HCT116 (cell line): ENCODE measurements around the gene OXCT2.

Experiments used
- ATF3 ChIP-seq: IDR thresholded peaks from 2 replicates; pipeline ENCODE4 v1.6.1; 2012
- CTCF ChIP-seq, 3 experiments: fragments of 200-600 bp in 1 of 3; sonication (generic) in 1 of 3; IDR thresholded peaks in 2 of 3; conservative IDR thresholded peaks in 1 of 3; 2 replicates each; pipeline ENCODE4 v1.5.1; 2012 to 2017; ENCODE audit warnings: low read depth in 2 of 3, low read length in 2 of 3, antibody characterized with exemption in 1 of 3, borderline replicate concordance in 1 of 3, control low read depth in 1 of 3, mild to moderate bottlenecking in 1 of 3, mixed read lengths in 1 of 3, mixed run types in 1 of 3, moderate library complexity in 1 of 3; ENCODE audit not compliant: insufficient read depth in 1 of 3
- EZH2 ChIP-seq: fragments of 200-600 bp; sonication (generic); IDR thresholded peaks from 2 replicates; pipeline ENCODE4 v1.6.1; 2017; ENCODE audit warnings: antibody characterized with exemption, mixed run types
- EZH2phosphoT487 ChIP-seq: fragments of 200-600 bp; IDR thresholded peaks from 2 replicates; pipeline ENCODE4 v1.6.1; 2018; ENCODE audit warnings: antibody characterized with exemption, borderline replicate concordance
- MAX ChIP-seq: IDR thresholded peaks from 2 replicates; pipeline ENCODE4 v1.6.1; 2012
- POLR2A ChIP-seq: IDR thresholded peaks from 2 replicates; pipeline ENCODE4 v1.7.0; 2011; ENCODE audit warnings: borderline replicate concordance; ENCODE audit not compliant: insufficient read depth, insufficient read length; ENCODE audit errors: extremely low read depth
- RAD21 ChIP-seq: IDR thresholded peaks from 2 replicates; pipeline ENCODE4 v1.6.1; 2012; ENCODE audit warnings: low read depth, mild to moderate bottlenecking
- SRF ChIP-seq: IDR thresholded peaks from 2 replicates; pipeline ENCODE4 v1.6.1; 2012; ENCODE audit warnings: low read depth
- TCF7L2 ChIP-seq: IDR thresholded peaks from 2 replicates; pipeline ENCODE4 v1.7.0; 2011; ENCODE audit warnings: borderline replicate concordance, inconsistent platforms; ENCODE audit not compliant: insufficient read depth, insufficient read length; ENCODE audit errors: extremely low read depth

- TF ChIP-seq CTCF (IDR thresholded peaks at IDR 0.05 in 2 of 3, conservative IDR thresholded peaks at IDR 0.05 in 1 of 3; ENCODE audit: borderline replicate concordance in 1 of 3, insufficient read depth in 1 of 3, low read depth in 2 of 3, low read length in 2 of 3) (no peak), POLR2A (no peak), SRF (no peak), MAX (no peak), TCF7L2 (no peak), ATF3 (no peak), RAD21 (no peak), EZH2phosphoT487 (no peak), EZH2 (no peak)
Measured at GRCh38 chr1:39800471-39800835, 29.3 kb upstream of the OXCT2 start.
